Bronchial smooth muscle cell (primary cell): ENCODE results near the gene GPR68. TPM values are rescaled to one million over a fixed set of nuclear protein-coding genes. Genes with fewer than 3 reads are reported as not detected.

Experiments
- total RNA-seq: library from RNA; depleted of rRNA; stranded (reverse); fragments of >200 nt; gene quantifications from 2 replicates; pipeline ENCODE4 v1.2.1, GENCODE V29; 2014

GPR68 gene
- 10.4 and 42.4 TPM in 2 replicates for total RNA-seq

GRCh38 chr14:91244501-91244901, at the start of gene GPR68:
Gene GPR68, minus strand, starts transcription at chr14:91244704. Its CDS starts 9,654 bp downstream, at chr14:91235050.

Other genes with a start within 250 kb of the GPR68 start
- gene RPS6KA5, start 184.1 kb downstream of the GPR68 start, total RNA-seq, result 1.9 and 3.4 TPM in 2 replicates
- 80.5 and 81.0 TPM in 2 replicates for gene DGLUCY, start 130.6 kb downstream of the GPR68 start, total RNA-seq
- gene CCDC88C, start 173.1 kb upstream of the GPR68 start, total RNA-seq, result under 0.01 and 0.09 TPM in 2 replicates